ENCODE data around the gene ENOSF1.

- TF ChIP-seq, protein P1, sequence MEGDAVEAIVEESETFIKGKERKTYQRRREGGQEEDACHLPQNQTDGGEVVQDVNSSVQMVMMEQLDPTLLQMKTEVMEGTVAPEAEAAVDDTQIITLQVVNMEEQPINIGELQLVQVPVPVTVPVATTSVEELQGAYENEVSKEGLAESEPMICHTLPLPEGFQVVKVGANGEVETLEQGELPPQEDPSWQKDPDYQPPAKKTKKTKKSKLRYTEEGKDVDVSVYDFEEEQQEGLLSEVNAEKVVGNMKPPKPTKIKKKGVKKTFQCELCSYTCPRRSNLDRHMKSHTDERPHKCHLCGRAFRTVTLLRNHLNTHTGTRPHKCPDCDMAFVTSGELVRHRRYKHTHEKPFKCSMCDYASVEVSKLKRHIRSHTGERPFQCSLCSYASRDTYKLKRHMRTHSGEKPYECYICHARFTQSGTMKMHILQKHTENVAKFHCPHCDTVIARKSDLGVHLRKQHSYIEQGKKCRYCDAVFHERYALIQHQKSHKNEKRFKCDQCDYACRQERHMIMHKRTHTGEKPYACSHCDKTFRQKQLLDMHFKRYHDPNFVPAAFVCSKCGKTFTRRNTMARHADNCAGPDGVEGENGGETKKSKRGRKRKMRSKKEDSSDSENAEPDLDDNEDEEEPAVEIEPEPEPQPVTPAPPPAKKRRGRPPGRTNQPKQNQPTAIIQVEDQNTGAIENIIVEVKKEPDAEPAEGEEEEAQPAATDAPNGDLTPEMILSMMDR (conservative IDR thresholded peaks at IDR 0.05) = no peak; the same call in 1 of the 2 replicates
- TF ChIP-seq EZH2 (IDR thresholded peaks at IDR 0.05; ENCODE audit: low read depth) = no peak
Measured at GRCh38 chr18:644395-645004, 67.9 kb downstream of the ENOSF1 start.
